ENCODE results near the gene PLXNA3. TPM values are rescaled to one million over a fixed set of nuclear protein-coding genes. Genes with fewer than 3 reads are reported as not detected.

The PLXNA3 gene
- total RNA-seq, 2 experiments from 2014 or later = 35.1 to 38.1 TPM

GRCh38 chrX:154431341-154431740 lies 26.7 kb upstream of the PLXNA3 start:
- peaks cover 33% of the 10 kb centered on the region for H3K36me3 ChIP-seq (ENCODE audit: insufficient read depth, low read length)
- ChIA-PET POLR2A (interaction anchor here (0.6 kb wide), 1 partner anchor 85 kb away, joined by 3 read pairs; the partner anchor contains the start of gene FAM3A), CTCF (interaction anchor here (0.6 kb wide), 1 partner anchor 363 kb away, joined by 3 read pairs; no protein-coding TSS in a partner anchor)
- H3K4me1 ChIP-seq (ENCODE audit: insufficient read depth, low read length) = peaks cover 35% of the 10 kb centered on the region
- no peaks in the 10 kb centered on the region for H3K27me3 ChIP-seq (ENCODE audit: control insufficient read depth in 1 of 2, insufficient read depth in 2 of 2, low read length in 2 of 2)
- H3K27ac ChIP-seq (ENCODE audit: low read depth in 1 of 2, low read length in 2 of 2) = no peak overlapping the region
- Mint-ChIP-seq H3K9me3 (no peaks in the 10 kb centered on the region), H3K27me3 (no peaks in the 10 kb centered on the region), H3K4me3 (peak overlapping the region; percentile 27), H3K4me1 (ENCODE audit: low read depth) (peaks cover 33% of the 10 kb centered on the region), H3K36me3 (ENCODE audit: low read depth) (peaks cover 31% of the 10 kb centered on the region), H3K27ac (no peak overlapping the region)
- TF ChIP-seq CTCF (IDR thresholded peaks at IDR 0.05) = no peak
- DNase-seq (peak in 2 of 14 experiments; percentile 38 to 53), ATAC-seq (ENCODE audit: poor library complexity) (no peak)
- no peak overlapping the region for H3K4me3 ChIP-seq (ENCODE audit: low read length)
- no peaks in the 10 kb centered on the region for H3K9me3 ChIP-seq (ENCODE audit: control insufficient read depth in 1 of 2, insufficient read depth in 1 of 2, low read length in 2 of 2)
- intact Hi-C loops (cut with DNase I, micrococcal nuclease) = loop anchor here in 1 of 2 experiments (10.0 kb wide), 1 partner anchor 53 kb away; the partner anchor contains the start of gene UBL4A

GRCh38 chrX:154432210-154432609 lies 25.9 kb upstream of the PLXNA3 start:
- no peak for TF ChIP-seq CTCF (IDR thresholded peaks at IDR 0.05)
- H3K27me3 Mint-ChIP-seq = no peaks in the 10 kb centered on the region
- Histone ChIP-seq H3K27ac (ENCODE audit: low read depth in 1 of 2, low read length in 2 of 2) (no peak overlapping the region), H3K4me1 (ENCODE audit: insufficient read depth, low read length) (peaks cover 35% of the 10 kb centered on the region), H3K36me3 (ENCODE audit: insufficient read depth, low read length) (peaks cover 33% of the 10 kb centered on the region), H3K27me3 (ENCODE audit: control insufficient read depth in 1 of 2, insufficient read depth in 2 of 2, low read length in 2 of 2) (no peaks in the 10 kb centered on the region), H3K4me3 (ENCODE audit: low read length) (no peak overlapping the region), H3K9me3 (ENCODE audit: control insufficient read depth in 1 of 2, insufficient read depth in 1 of 2, low read length in 2 of 2) (no peaks in the 10 kb centered on the region)
- peaks cover 29% of the 10 kb centered on the region for H3K4me1 Mint-ChIP-seq (ENCODE audit: low read depth)
- ATAC-seq (ENCODE audit: poor library complexity) (no peak), DNase-seq (no peak)
- no peak overlapping the region for H3K27ac Mint-ChIP-seq
- ChIA-PET POLR2A (no interaction called here), CTCF (no interaction called here)
- peaks cover 33% of the 10 kb centered on the region for H3K36me3 Mint-ChIP-seq (ENCODE audit: low read depth)
- intact Hi-C loops (cut with DNase I, micrococcal nuclease) = loop anchor here in 1 of 2 experiments (10.0 kb wide), 1 partner anchor 53 kb away; the partner anchor contains the start of gene UBL4A
- no peaks in the 10 kb centered on the region for H3K9me3 Mint-ChIP-seq
- H3K4me3 Mint-ChIP-seq = no peak overlapping the region

- Mint-ChIP-seq H3K27me3 (no peaks in the 10 kb centered on the region), H3K4me1 (ENCODE audit: low read depth) (peaks cover 19% of the 10 kb centered on the region), H3K27ac (peak overlapping the region; percentile 44), H3K4me3 (peak overlapping the region; percentile 45), H3K36me3 (ENCODE audit: low read depth) (peaks cover 36% of the 10 kb centered on the region), H3K9me3 (no peaks in the 10 kb centered on the region)
- DNase-seq = no peak
- intact Hi-C loops (cut with DNase I, micrococcal nuclease) = loop anchor here in 1 of 2 experiments (10.0 kb wide), 1 partner anchor 51 kb away; the partner anchor contains the start of gene UBL4A
- CTCF ChIA-PET = no interaction called here
- no peak for ATAC-seq (ENCODE audit: poor library complexity)
- Histone ChIP-seq H3K4me1 (ENCODE audit: insufficient read depth, low read length) (peaks cover 36% of the 10 kb centered on the region), H3K9me3 (ENCODE audit: control insufficient read depth in 1 of 2, insufficient read depth in 1 of 2, low read length in 2 of 2) (no peaks in the 10 kb centered on the region), H3K36me3 (ENCODE audit: insufficient read depth, low read length) (peaks cover 33% of the 10 kb centered on the region), H3K27ac (ENCODE audit: low read depth in 1 of 2, low read length in 2 of 2) (no peak overlapping the region), H3K4me3 (ENCODE audit: low read length) (no peak overlapping the region), H3K27me3 (ENCODE audit: control insufficient read depth in 1 of 2, insufficient read depth in 2 of 2, low read length in 2 of 2) (no peaks in the 10 kb centered on the region)
- no peak for TF ChIP-seq CTCF (IDR thresholded peaks at IDR 0.05)
- POLR2A ChIA-PET = no interaction called here
Measured at GRCh38 chrX:154433605-154434004, 24.5 kb upstream of the PLXNA3 start.
